GM12891 (cell line): ENCODE data around the gene TRMT1.

ENCODE experiments used
- PAX5 ChIP-seq: IDR thresholded peaks from 2 replicates; pipeline ENCODE4 v1.6.1; 2011; ENCODE audit warnings: low read length, moderate library complexity, mild to moderate bottlenecking; ENCODE audit not compliant: insufficient read depth, severe bottlenecking
- POLR2A ChIP-seq: IDR thresholded peaks from 2 replicates; pipeline ENCODE4 v1.6.1; 2011; ENCODE audit warnings: low read depth, low read length, control low read depth
- POLR2AphosphoS5 ChIP-seq: IDR thresholded peaks from 2 replicates; pipeline ENCODE4 v1.6.1; 2011; ENCODE audit warnings: low read depth, low read length, control low read depth

DNA sequence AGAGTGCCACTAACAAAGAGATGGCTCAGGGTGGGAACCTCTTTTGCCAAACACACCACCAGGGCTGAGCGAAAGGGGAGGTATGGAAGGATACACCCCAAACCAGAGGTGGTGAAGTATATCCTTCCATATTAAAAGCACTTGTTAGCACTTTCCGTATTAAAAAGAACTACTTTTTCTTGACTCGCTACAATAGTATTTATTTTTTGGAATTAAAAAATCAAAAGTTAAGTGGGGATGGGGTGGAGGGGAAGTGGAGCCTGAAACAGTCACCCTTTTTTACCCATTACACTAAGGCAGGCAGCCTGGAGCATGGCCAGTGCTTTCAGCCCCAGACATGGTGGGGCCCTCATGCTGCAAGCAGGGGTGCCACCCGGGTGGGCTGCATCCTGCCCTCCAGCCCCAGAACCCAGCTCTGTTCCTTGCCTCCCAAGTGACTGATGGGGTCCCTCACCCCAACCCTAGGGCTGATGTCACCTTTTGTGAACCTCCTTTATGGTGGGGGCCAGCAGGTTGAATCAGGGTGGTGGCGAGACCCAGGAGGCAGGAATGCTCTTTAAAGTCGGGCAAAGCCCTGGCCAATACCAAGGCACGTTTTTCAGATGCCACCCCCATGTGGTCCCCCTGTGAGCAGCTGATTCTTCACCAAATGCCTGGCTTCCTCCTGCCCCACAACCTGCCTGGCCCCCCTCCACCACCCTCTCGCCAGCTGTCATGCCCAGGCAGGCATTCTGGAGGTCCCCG is 44.9 kb downstream of the TRMT1 start:
- TF ChIP-seq POLR2AphosphoS5 (no peak), POLR2A (no peak), PAX5 (no peak)
